Thymus (tissue), 11 donors: ENCODE data around the gene RAB6B. TPM values are rescaled to one million over a fixed set of nuclear protein-coding genes. Genes with fewer than 3 reads are reported as not detected.

Source experiments
- DNase-seq, 9 donors: peaks; one replicate each; pipeline ENCODE4 v3.0.0-alpha.2; 2013; ENCODE audit warnings: low spot score in 9 of 9, low read depth in 6 of 9, missing footprints in 1 of 9
- H3K27ac ChIP-seq, 2 donors: one replicate each; pipeline ENCODE4 v1.5.1; 2013; ENCODE audit warnings: control low read depth in 1 of 2, low read depth in 1 of 2, low read length in 1 of 2, mild to moderate bottlenecking in 1 of 2, moderate library complexity in 1 of 2
- H3K27me3 ChIP-seq, 2 donors: one replicate each; pipeline ENCODE4 v1.5.1; 2013; ENCODE audit warnings: low read length in 1 of 2; ENCODE audit not compliant: control insufficient read depth in 2 of 2, insufficient read depth in 1 of 2
- H3K36me3 ChIP-seq, 2 donors: one replicate each; pipeline ENCODE4 v1.5.1; 2013; ENCODE audit warnings: low read length in 1 of 2, mild to moderate bottlenecking in 1 of 2, moderate library complexity in 1 of 2; ENCODE audit not compliant: control insufficient read depth in 2 of 2, insufficient read depth in 2 of 2
- H3K4me1 ChIP-seq, 2 donors: one replicate each; pipeline ENCODE4 v1.5.1; 2013; ENCODE audit warnings: low read length in 2 of 2; ENCODE audit not compliant: control insufficient read depth in 2 of 2, insufficient read depth in 2 of 2
- H3K4me3 ChIP-seq, 2 donors: one replicate each; pipeline ENCODE4 v1.5.1; 2013; ENCODE audit warnings: low read length in 2 of 2, control low read depth in 1 of 2, mild to moderate bottlenecking in 1 of 2
- H3K9me3 ChIP-seq, 2 donors: one replicate each; pipeline ENCODE4 v1.5.1; 2013; ENCODE audit warnings: low read length in 1 of 2, mild to moderate bottlenecking in 1 of 2; ENCODE audit not compliant: control insufficient read depth in 2 of 2, insufficient read depth in 1 of 2
- WGBS: extraction: QIAGEN DNeasy Blood & Tissue Kit; methylation state at CpG from one replicate; pipeline ENCODE4 v1.1.7; 2013; 5-methylcytosine and 5-hydroxymethylcytosine counted together
- polyA plus RNA-seq: library from polyadenylated mRNA; stranded (reverse); fragments of 200-250 nt; gene quantifications from one replicate; pipeline ENCODE4 v1.2.3, GENCODE V29; 2013
- total RNA-seq: library from RNA; stranded (reverse); fragments of 120-200 nt; gene quantifications from one replicate; pipeline ENCODE4 v1.2.4, GENCODE V29; 2013
- donor health status: healthy.

RAB6B gene
- total and polyA plus RNA-seq, 2 donors: 0.24 to 2.1 TPM

DNA sequence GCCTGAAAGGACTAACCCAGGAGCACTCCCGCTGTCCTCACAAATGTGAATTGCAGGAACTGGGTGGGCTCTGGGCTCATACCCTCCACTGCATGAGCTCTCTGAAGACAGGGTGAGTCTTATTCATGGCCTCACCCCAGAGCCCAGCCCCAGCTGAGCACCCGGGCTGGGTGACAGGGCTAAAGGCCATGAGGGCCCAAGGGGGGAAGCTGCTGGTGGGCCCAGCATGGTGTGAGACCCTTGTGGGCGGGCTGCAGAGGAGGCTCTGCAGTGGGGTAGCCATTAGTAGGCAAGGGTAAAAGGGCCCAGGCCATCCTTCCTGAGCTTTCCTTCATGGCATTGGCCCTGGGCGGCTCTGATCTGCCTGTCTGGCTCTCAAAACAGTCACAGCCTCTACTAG is 59.7 kb downstream of the RAB6B start:
- H3K27ac ChIP-seq: no peak overlapping the region
- no peaks in the 10 kb centered on the region for H3K9me3 ChIP-seq
- WGBS: 97% methylated on average over 4 of the region's 4 CpGs
- H3K36me3 ChIP-seq: no peaks in the 10 kb centered on the region
- no peaks in the 10 kb centered on the region for H3K27me3 ChIP-seq
- no peak overlapping the region for H3K4me3 ChIP-seq
- no peak for DNase-seq
- H3K4me1 ChIP-seq: no peaks in the 10 kb centered on the region

DNA sequence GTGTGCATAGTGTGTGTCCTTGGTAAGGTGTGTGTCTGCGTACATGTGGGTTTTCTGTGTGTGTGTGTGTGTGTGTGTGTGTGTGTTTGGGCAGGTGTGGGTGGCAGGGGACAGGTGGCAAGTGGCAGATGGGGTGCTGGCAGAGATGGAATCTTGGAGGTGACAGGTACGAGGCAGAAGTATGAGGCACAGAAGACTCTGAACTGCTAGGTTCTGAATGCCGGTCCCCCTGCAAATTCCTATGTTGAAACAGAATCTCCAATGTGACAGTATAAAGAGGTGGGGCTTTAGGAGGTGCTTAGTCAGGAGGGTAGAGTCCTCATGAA is 60.3 kb downstream of the RAB6B start:
- no peak for DNase-seq
- H3K27ac ChIP-seq: no peak overlapping the region

DNA sequence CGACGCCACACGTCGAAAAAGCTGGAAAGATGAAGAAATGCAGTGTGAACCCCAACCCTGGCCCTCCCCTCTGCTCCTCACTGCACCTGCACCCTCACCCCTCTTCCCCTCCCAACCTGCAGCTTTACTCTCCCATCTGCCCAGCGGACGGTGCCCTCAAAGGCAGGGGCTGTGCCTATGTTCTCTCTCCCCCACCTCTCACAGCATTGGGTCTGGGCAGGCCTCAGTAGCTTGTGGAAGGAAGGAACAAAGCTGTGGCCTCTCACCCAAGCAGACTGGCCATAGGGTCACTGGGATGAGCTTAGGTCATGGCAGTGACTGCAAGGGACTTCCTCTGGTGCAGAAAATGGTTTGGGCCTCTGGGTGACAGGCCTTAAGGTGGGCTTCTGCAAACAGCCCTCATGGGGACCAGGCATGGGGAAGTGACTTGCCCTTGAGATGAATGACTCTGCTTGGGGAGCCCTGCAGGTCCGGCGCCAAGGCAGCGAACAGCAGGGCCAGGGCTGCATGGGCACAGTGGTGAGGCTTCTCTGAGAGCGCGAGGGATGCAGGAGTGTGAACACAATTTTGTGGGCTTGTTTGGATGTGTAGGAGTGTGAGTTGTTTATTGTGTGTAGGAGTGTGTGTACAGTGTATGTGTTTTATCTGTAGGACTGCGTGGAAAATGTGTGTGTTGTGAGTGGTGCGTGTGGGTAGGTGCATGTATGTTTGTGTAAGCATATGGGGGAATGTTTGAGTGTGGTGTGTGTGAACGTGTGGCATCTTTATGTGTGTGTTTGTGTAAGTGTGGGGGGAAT is 60.9 kb downstream of the RAB6B start:
- no peak for DNase-seq

More for the DNA sequence above, 60.3 kb downstream of the RAB6B start:
- Histone ChIP-seq H3K4me3 (no peak overlapping the region), H3K27me3 (no peaks in the 10 kb centered on the region), H3K4me1 (no peaks in the 10 kb centered on the region), H3K9me3 (no peaks in the 10 kb centered on the region), H3K36me3 (no peaks in the 10 kb centered on the region)
- 96% methylated on average over 3 of the region's 3 CpGs for WGBS

DNA sequence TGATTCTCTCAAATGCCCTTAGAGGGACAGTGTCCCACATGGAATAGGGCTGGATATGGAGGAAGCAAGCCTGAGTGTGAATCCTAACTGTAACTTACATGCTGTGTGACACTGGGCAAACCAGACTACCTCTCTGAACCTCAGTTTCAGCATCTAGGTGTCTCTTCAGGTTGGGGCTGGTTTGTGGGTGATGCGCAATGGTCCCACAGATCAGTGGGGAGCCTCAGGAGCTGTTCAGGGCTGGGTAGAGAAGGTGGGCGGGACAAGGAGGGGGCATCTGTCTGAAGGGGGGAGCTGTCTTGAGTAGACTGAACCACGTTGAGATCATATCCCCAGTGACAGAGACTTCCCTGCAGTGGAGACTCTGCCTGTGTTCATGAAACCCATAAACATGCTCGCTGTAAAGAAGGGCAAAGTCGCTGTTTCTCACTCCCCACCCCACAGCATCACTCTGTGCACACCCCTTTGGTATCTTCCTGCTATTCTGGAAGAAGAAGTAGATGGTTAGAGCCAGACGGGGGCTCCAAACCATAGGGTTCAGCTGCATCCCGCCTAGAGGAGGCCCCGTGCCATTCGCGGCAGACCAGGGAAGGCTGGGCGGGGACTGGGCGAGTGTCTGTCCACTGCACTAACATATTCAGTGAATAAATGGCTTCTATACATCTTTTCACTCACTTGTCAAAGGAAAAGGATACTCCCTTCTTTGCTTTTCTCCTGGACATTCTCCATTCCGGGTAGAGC is 61.6 kb downstream of the RAB6B start:
- DNase-seq: no peak
- WGBS: 94% methylated on average over 13 of the region's 13 CpGs

More for the DNA sequence above, 60.9 kb downstream of the RAB6B start:
- Histone ChIP-seq H3K9me3 (no peaks in the 10 kb centered on the region), H3K27ac (no peak overlapping the region), H3K36me3 (no peaks in the 10 kb centered on the region), H3K27me3 (no peaks in the 10 kb centered on the region), H3K4me3 (no peak overlapping the region), H3K4me1 (no peaks in the 10 kb centered on the region)
- 98% methylated on average over 14 of the region's 14 CpGs for WGBS

DNA sequence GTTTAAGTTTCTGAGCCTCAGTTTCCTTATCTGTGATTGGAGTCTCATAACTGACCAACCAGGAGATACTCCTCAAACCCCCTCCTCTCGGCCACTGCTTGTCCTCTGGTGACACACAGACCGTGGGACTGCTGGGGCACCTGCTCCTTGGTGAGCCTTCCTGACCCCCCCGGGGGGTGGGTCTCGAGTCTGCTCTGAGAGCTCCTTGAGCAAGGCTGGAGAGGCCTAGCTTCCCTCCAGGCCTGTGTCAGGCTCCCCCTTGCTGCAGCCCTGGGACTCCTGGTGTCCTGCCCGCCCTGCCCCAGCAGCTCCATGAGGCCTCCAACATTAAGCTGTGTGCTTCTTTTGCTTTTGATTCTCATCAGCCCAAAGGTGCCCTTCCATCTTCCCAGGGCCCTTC is 62.4 kb downstream of the RAB6B start:
- Histone ChIP-seq H3K9me3 (no peaks in the 10 kb centered on the region), H3K4me3 (no peak overlapping the region), H3K27me3 (no peaks in the 10 kb centered on the region), H3K27ac (no peak overlapping the region), H3K36me3 (no peaks in the 10 kb centered on the region), H3K4me1 (no peaks in the 10 kb centered on the region)
- DNase-seq: no peak
- 94% methylated on average over 5 of the region's 5 CpGs for WGBS

More for the DNA sequence above, 61.6 kb downstream of the RAB6B start:
- H3K9me3 ChIP-seq: no peaks in the 10 kb centered on the region
- H3K36me3 ChIP-seq: no peaks in the 10 kb centered on the region
- no peak overlapping the region for H3K4me3 ChIP-seq
- no peaks in the 10 kb centered on the region for H3K4me1 ChIP-seq
- no peaks in the 10 kb centered on the region for H3K27me3 ChIP-seq
- no peak overlapping the region for H3K27ac ChIP-seq

DNA sequence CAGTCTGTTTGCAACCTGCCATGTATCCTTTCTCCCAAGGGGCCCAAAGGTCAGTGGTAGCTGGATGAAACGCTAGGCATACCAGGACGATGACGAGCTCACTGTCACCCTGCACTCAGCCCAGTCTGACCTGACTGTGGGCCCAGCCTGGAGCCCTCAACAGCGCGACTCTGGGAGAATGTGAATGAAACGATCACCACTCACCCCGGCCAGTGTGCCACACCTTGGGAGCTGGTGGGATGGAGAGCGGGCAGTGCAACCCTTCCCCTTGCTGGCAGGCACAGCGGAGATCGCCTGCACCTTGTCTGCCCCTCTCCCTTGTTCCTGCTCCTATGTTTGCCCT is 62.9 kb downstream of the RAB6B start:
- 99% methylated on average over 10 of the region's 10 CpGs for WGBS

DNA sequence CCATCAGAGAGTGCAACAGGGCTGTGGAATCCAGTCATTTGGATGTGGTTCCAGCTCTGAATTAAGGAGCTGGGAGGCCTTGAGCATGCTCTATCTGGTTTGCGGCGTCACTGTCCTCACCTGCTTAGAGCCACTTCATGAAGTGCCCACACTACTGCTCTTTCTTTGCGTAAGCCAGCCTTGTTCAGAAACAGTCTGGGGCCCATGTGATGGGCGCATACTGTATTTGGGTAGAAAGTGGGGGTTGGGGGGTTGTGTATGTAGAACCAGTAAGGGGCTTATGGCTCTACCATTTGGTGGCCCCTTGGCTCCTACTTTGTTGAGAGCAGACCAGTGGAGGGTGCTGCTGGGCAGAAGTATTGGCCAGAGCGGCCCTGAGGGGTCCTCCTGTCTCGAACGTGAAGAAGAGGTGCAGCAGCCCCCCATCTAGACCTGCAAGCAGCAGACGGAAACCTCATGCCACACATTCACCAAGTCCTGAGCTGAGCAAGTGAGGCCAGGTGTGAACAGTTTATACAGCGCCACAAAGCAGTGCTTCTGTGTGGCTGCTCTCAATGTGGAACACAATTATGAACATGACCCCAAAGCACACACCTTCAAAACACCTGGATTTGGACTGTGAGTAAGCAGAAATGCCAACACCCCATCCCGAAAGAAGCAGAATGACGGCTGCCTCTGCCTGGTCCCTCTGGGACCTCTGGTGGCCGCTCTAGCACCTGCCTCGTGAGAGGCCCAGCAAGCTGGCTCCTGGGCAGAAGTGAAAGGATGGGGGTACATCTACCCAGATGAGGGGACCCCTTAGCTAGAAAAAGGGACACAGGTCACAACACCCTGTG is 63.5 kb downstream of the RAB6B start:
- Histone ChIP-seq H3K27me3 (no peaks in the 10 kb centered on the region), H3K9me3 (no peaks in the 10 kb centered on the region), H3K27ac (no peak overlapping the region), H3K4me1 (no peaks in the 10 kb centered on the region), H3K4me3 (no peak overlapping the region), H3K36me3 (no peaks in the 10 kb centered on the region)
- WGBS: 79% methylated on average over 13 of the region's 13 CpGs
- DNase-seq: no peak

More for the DNA sequence above, 62.9 kb downstream of the RAB6B start:
- Histone ChIP-seq H3K27me3 (no peaks in the 10 kb centered on the region), H3K27ac (no peak overlapping the region), H3K9me3 (no peaks in the 10 kb centered on the region), H3K4me3 (no peak overlapping the region), H3K36me3 (no peaks in the 10 kb centered on the region), H3K4me1 (no peaks in the 10 kb centered on the region)
- DNase-seq: no peak

DNA sequence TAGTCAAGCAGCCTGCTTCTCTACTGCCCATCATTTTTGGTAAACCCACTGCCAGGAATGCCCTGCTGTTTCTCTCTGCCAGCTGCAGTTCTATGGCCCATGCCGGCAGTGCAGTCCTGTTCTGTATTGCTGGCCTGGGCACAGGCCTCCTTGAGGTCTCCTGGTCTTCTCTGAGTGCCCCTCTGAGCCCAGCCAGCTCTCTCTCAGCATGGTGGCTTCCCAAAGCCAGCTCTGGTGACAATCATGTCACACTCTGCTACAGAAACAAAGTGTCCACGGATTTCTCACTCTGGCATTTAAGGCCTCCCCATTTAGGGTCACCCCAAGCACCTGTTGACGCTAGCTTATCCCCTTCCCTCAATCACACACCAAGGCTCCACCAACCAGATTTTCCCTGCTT is 65.6 kb downstream of the RAB6B start:
- WGBS: 91% methylated on average over 3 of the region's 3 CpGs
- no peaks in the 10 kb centered on the region for H3K9me3 ChIP-seq
- DNase-seq: no peak
- H3K4me1 ChIP-seq: no peaks in the 10 kb centered on the region
- peaks cover 0 to 2% of the 10 kb centered on the region in 2 donors for H3K36me3 ChIP-seq
- H3K27ac ChIP-seq: no peak overlapping the region
- H3K4me3 ChIP-seq: no peak overlapping the region
- H3K27me3 ChIP-seq: no peaks in the 10 kb centered on the region

DNA sequence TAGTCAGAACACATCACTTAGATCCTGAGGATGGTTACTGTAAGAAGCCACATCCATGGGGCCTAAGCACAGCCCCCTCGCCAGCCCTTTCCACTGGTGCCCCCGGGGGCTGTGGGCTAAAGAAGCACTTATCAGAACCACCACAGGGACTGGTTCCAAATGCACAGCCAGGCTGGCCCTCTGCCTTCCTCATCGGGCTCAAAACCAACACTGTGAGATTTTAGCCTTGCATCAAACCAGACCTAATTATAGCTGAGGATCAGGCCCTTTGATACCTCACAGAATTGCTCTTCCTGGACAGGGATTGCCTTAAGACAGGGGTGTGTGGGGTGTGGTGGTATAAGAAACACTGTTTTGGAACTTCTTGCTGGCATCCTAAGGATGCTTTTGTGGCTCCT is 66.4 kb downstream of the RAB6B start:
- Histone ChIP-seq H3K9me3 (no peaks in the 10 kb centered on the region), H3K27me3 (no peaks in the 10 kb centered on the region), H3K27ac (no peak overlapping the region), H3K36me3 (peaks cover 0 to 2% of the 10 kb centered on the region in 2 donors), H3K4me1 (no peaks in the 10 kb centered on the region), H3K4me3 (no peak overlapping the region)
- DNase-seq: no peak
- 93% methylated on average over 3 of the region's 3 CpGs for WGBS
